Measurements from ENCODE around the gene RBFA. TPM values are rescaled to one million over a fixed set of nuclear protein-coding genes. Genes with fewer than 3 reads are reported as not detected.

The RBFA gene
- total RNA-seq, 1 experiment from 2014 or later, result 39.5 TPM

GRCh38 chr18:80012714-80013113 is 21.5 kb upstream of the RBFA start:
- Histone ChIP-seq H3K36me3 (ENCODE audit: insufficient read depth, low read length, poor library complexity, severe bottlenecking) (no peaks in the 10 kb centered on the region), H3K4me3 (ENCODE audit: low read depth, low read length, poor library complexity, severe bottlenecking) (no peak overlapping the region), H3K4me1 (ENCODE audit: insufficient read depth, low read length, poor library complexity, severe bottlenecking) (no peaks in the 10 kb centered on the region), H3K27me3 (replicated peaks; ENCODE audit: insufficient read depth, low read depth, low read length, poor library complexity) (no peaks in the 10 kb centered on the region), H3K9me3 (ENCODE audit: low read depth, low read length, poor library complexity, severe bottlenecking) (no peaks in the 10 kb centered on the region), H3K27ac (ENCODE audit: low read depth, low read length, poor library complexity, severe bottlenecking) (no peak overlapping the region)
- ChIA-PET CTCF (no interaction called here), POLR2A (ENCODE audit: low non-redundant PET) (no interaction called here)
- TF ChIP-seq EZH2 (IDR thresholded peaks at IDR 0.05; ENCODE audit: borderline replicate concordance, low read depth, low read length, poor library complexity, severe bottlenecking) (no peak), CTCF (conservative IDR thresholded peaks at IDR 0.05; ENCODE audit: low read depth, low read length) (no peak)
- no peak for DNase-seq (ENCODE audit: low spot score)
- BruUV-seq (replicated peaks), result no TSS peak
- intact Hi-C loops (cut with micrococcal nuclease; ENCODE audit: unreplicated experiment), result no loop called here

GRCh38 chr18:80022613-80023012 is 11.6 kb upstream of the RBFA start:
- CTCF ChIA-PET, result no interaction called here
- no peaks in the 10 kb centered on the region for H3K27me3 ChIP-seq (replicated peaks; ENCODE audit: insufficient read depth, low read depth, low read length, poor library complexity)
- BruUV-seq (replicated peaks), result no TSS peak
- H3K4me1 ChIP-seq (ENCODE audit: insufficient read depth, low read length, poor library complexity, severe bottlenecking), result no peaks in the 10 kb centered on the region
- H3K4me3 ChIP-seq (ENCODE audit: low read depth, low read length, poor library complexity, severe bottlenecking), result no peak overlapping the region
- DNase-seq (ENCODE audit: low spot score), result peak; percentile 30
- H3K36me3 ChIP-seq (ENCODE audit: insufficient read depth, low read length, poor library complexity, severe bottlenecking), result no peaks in the 10 kb centered on the region
- TF ChIP-seq CTCF (conservative IDR thresholded peaks at IDR 0.05; ENCODE audit: low read depth, low read length), result no peak
- no peak for TF ChIP-seq EZH2 (IDR thresholded peaks at IDR 0.05; ENCODE audit: borderline replicate concordance, low read depth, low read length, poor library complexity, severe bottlenecking)
- H3K9me3 ChIP-seq (ENCODE audit: low read depth, low read length, poor library complexity, severe bottlenecking), result peaks cover 62% of the 10 kb centered on the region
- intact Hi-C loops (cut with micrococcal nuclease; ENCODE audit: unreplicated experiment), result no loop called here
- POLR2A ChIA-PET (ENCODE audit: low non-redundant PET), result no interaction called here
- H3K27ac ChIP-seq (ENCODE audit: low read depth, low read length, poor library complexity, severe bottlenecking), result no peak overlapping the region

GRCh38 chr18:80023173-80023572 is 11.1 kb upstream of the RBFA start:
- ChIA-PET POLR2A (ENCODE audit: low non-redundant PET) (no interaction called here), CTCF (no interaction called here)
- TF ChIP-seq CTCF (conservative IDR thresholded peaks at IDR 0.05; ENCODE audit: low read depth, low read length) (peak; percentile 49), EZH2 (IDR thresholded peaks at IDR 0.05; ENCODE audit: borderline replicate concordance, low read depth, low read length, poor library complexity, severe bottlenecking) (no peak)
- Histone ChIP-seq H3K9me3 (ENCODE audit: low read depth, low read length, poor library complexity, severe bottlenecking) (peaks cover 62% of the 10 kb centered on the region), H3K36me3 (ENCODE audit: insufficient read depth, low read length, poor library complexity, severe bottlenecking) (no peaks in the 10 kb centered on the region), H3K4me3 (ENCODE audit: low read depth, low read length, poor library complexity, severe bottlenecking) (no peak overlapping the region), H3K27ac (ENCODE audit: low read depth, low read length, poor library complexity, severe bottlenecking) (no peak overlapping the region), H3K4me1 (ENCODE audit: insufficient read depth, low read length, poor library complexity, severe bottlenecking) (no peaks in the 10 kb centered on the region), H3K27me3 (replicated peaks; ENCODE audit: insufficient read depth, low read depth, low read length, poor library complexity) (no peaks in the 10 kb centered on the region)
- intact Hi-C loops (cut with micrococcal nuclease; ENCODE audit: unreplicated experiment), result no loop called here
- DNase-seq (ENCODE audit: low spot score), result peak; percentile 18
- BruUV-seq (replicated peaks), result no TSS peak
